WTC11 (cell line): ENCODE measurements around the gene ANO8. TPM values are rescaled to one million over a fixed set of nuclear protein-coding genes. Genes with fewer than 3 reads are reported as not detected.

Experiments used
- ATAC-seq: fragments of 200-7000 bp; cut with Tn5 transposase; 2 replicates; pipeline ENCODE4 v1.10.0; 2021; ENCODE audit warnings: mild to moderate bottlenecking, moderate library complexity
- CTCF ChIA-PET: fragments of 300-600 bp; sonication (Branson Sonifier 250); formaldehyde crosslinking; loops from one replicate; lab custom pipeline; 2021; ENCODE audit warnings: antibody characterized with exemption; lab: Charles Lee
- POLR2A ChIA-PET: fragments of 350-600 bp; sonication (Branson Sonifier 250); formaldehyde crosslinking; loops from one replicate; lab custom pipeline; 2021; ENCODE audit warnings: antibody characterized with exemption; lab: Charles Lee
- DNase-seq: peaks from one replicate; pipeline ENCODE4 v3.0.0; 2021; ENCODE audit warnings: low spot score
- H3K27ac Mint-ChIP-seq: 2 replicates; pipeline ENCODE4 v1.8.0; 2021; ENCODE audit warnings: mixed read lengths
- H3K27me3 Mint-ChIP-seq: 2 replicates; pipeline ENCODE4 v1.8.0; 2021; ENCODE audit warnings: low read depth, mild to moderate bottlenecking, moderate library complexity, mixed read lengths
- H3K36me3 Mint-ChIP-seq: 2 replicates; pipeline ENCODE4 v1.8.0; 2021; ENCODE audit warnings: mixed read lengths
- H3K4me1 Mint-ChIP-seq: 2 replicates; pipeline ENCODE4 v1.8.0; 2022; ENCODE audit warnings: mixed read lengths
- H3K4me3 Mint-ChIP-seq: 2 replicates; pipeline ENCODE4 v1.8.0; 2021; ENCODE audit warnings: mild to moderate bottlenecking, moderate library complexity, mixed read lengths
- H3K9me3 Mint-ChIP-seq: 2 replicates; pipeline ENCODE4 v1.8.0; 2021; ENCODE audit warnings: mixed read lengths
- ARID4B ChIP-seq: sonication (generic); formaldehyde crosslinking; IDR thresholded peaks from 2 replicates; pipeline ENCODE4 v1.8.0; 2023; ENCODE audit warnings: missing genetic modification reagents, mild to moderate bottlenecking, borderline replicate concordance
- ATF1 ChIP-seq: sonication (generic); formaldehyde crosslinking; IDR thresholded peaks from 2 replicates; pipeline ENCODE4 v1.8.1; 2023; ENCODE audit warnings: mild to moderate bottlenecking, moderate library complexity, missing genetic modification reagents
- ATF2 ChIP-seq: sonication (generic); formaldehyde crosslinking; IDR thresholded peaks from 2 replicates; pipeline ENCODE4 v1.8.1; 2022; ENCODE audit warnings: low read depth, missing genetic modification reagents, borderline replicate concordance
- CBFB ChIP-seq: sonication (generic); formaldehyde crosslinking; IDR thresholded peaks from 2 replicates; pipeline ENCODE4 v1.8.1; 2022; ENCODE audit warnings: mild to moderate bottlenecking, low read depth, missing genetic modification reagents
- E2F5 ChIP-seq: sonication (generic); formaldehyde crosslinking; IDR thresholded peaks from 2 replicates; pipeline ENCODE4 v1.8.1; 2022; ENCODE audit warnings: mild to moderate bottlenecking, moderate library complexity, missing genetic modification reagents
- ESRRA ChIP-seq: sonication (generic); formaldehyde crosslinking; IDR thresholded peaks from 2 replicates; pipeline ENCODE4 v1.8.1; 2022; ENCODE audit warnings: mild to moderate bottlenecking, missing genetic modification reagents, borderline replicate concordance
- GABPB1 ChIP-seq: sonication (generic); formaldehyde crosslinking; IDR thresholded peaks from 2 replicates; pipeline ENCODE4 v1.8.1; 2023; ENCODE audit warnings: mild to moderate bottlenecking, missing genetic modification reagents
- GTF2I ChIP-seq: fragments of 250-450 bp; sonication (Bioruptor Pico); conservative IDR thresholded peaks from 2 replicates; pipeline ENCODE4 v1.4.0; 2021; ENCODE audit warnings: mild to moderate bottlenecking
- HMGA2 ChIP-seq: fragments of 250-450 bp; sonication (Bioruptor Pico); IDR thresholded peaks from 2 replicates; pipeline ENCODE4 v1.4.0; 2021; ENCODE audit warnings: mild to moderate bottlenecking, moderate library complexity
- HMGXB4 ChIP-seq: sonication (generic); formaldehyde crosslinking; IDR thresholded peaks from 2 replicates; pipeline ENCODE4 v1.8.1; 2023; ENCODE audit warnings: mild to moderate bottlenecking, moderate library complexity, missing genetic modification reagents
- JAZF1 ChIP-seq: fragments of 250-450 bp; sonication (Bioruptor Pico); IDR thresholded peaks from 2 replicates; pipeline ENCODE4 v1.9.0; 2021; ENCODE audit warnings: moderate library complexity, mild to moderate bottlenecking, inconsistent platforms
- NFYB ChIP-seq: sonication (generic); formaldehyde crosslinking; conservative IDR thresholded peaks from 2 replicates; pipeline ENCODE4 v1.8.0; 2022; ENCODE audit warnings: low read depth, missing genetic modification reagents
- OVOL2 ChIP-seq: fragments of 250-450 bp; sonication (Bioruptor Pico); IDR thresholded peaks from 2 replicates; pipeline ENCODE4 v1.9.0; 2021; ENCODE audit warnings: mild to moderate bottlenecking, borderline replicate concordance
- SP1 ChIP-seq: sonication (generic); formaldehyde crosslinking; conservative IDR thresholded peaks from 2 replicates; pipeline ENCODE4 v1.8.1; 2022; ENCODE audit warnings: missing genetic modification reagents
- TEAD4 ChIP-seq: sonication (generic); formaldehyde crosslinking; IDR thresholded peaks from 2 replicates; pipeline ENCODE4 v1.8.0; 2022; ENCODE audit warnings: mild to moderate bottlenecking, missing genetic modification reagents
- TP53 ChIP-seq: sonication (generic); formaldehyde crosslinking; IDR thresholded peaks from 2 replicates; pipeline ENCODE4 v1.8.1; 2023; ENCODE audit warnings: mild to moderate bottlenecking, missing genetic modification reagents
- ZNF121 ChIP-seq: sonication (generic); formaldehyde crosslinking; IDR thresholded peaks from 2 replicates; pipeline ENCODE4 v1.8.0; 2023; ENCODE audit warnings: missing genetic modification reagents
- ZNF317 ChIP-seq: sonication (generic); formaldehyde crosslinking; IDR thresholded peaks from 2 replicates; pipeline ENCODE4 v1.8.1; 2023; ENCODE audit warnings: low read depth, mild to moderate bottlenecking, moderate library complexity, missing genetic modification reagents, borderline replicate concordance
- total RNA-seq: library from RNA; stranded (reverse); gene quantifications from 3 replicates; pipeline ENCODE4 v1.2.3, GENCODE V29; 2021
- TF ChIP-seq, protein P1 (sequence below): sonication (generic); formaldehyde crosslinking; IDR thresholded peaks from 2 replicates; pipeline ENCODE4 v1.8.1; 2023; ENCODE audit warnings: mild to moderate bottlenecking, missing genetic modification reagents, moderate library complexity
- TF ChIP-seq, protein P2 (sequence below): fragments of 250-450 bp; sonication (Bioruptor Pico); IDR thresholded peaks from 2 replicates; pipeline ENCODE4 v1.9.0; 2021; ENCODE audit warnings: mild to moderate bottlenecking

Gene ANO8
- total RNA-seq, 1 experiment from 2014 or later, result 32.6 TPM

- DNase-seq, result no peak
- Mint-ChIP-seq H3K27ac (no peak overlapping the region), H3K4me1 (peaks cover 31% of the 10 kb centered on the region)
- POLR2A ChIA-PET, result interaction anchor here (0.7 kb wide), 1 partner anchor 94 kb away, joined by 3 read pairs; no protein-coding TSS in a partner anchor
- TF ChIP-seq HMGA2 (CRISPR knock-in tag), result no peak
- no peak for TF ChIP-seq ARID4B (CRISPR knock-in tag)
- no peak for TF ChIP-seq ZNF317 (CRISPR knock-in tag)
- TF ChIP-seq NFYB (CRISPR knock-in tag), result no peak
- no peak for TF ChIP-seq ATF1 (CRISPR knock-in tag)
- TF ChIP-seq GTF2I (CRISPR knock-in tag), result no peak
- no peak for TF ChIP-seq ATF2 (CRISPR knock-in tag)
- TF ChIP-seq, protein P1, sequence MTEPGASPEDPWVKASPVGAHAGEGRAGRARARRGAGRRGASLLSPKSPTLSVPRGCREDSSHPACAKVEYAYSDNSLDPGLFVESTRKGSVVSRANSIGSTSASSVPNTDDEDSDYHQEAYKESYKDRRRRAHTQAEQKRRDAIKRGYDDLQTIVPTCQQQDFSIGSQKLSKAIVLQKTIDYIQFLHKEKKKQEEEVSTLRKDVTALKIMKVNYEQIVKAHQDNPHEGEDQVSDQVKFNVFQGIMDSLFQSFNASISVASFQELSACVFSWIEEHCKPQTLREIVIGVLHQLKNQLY (CRISPR knock-in tag), result no peak
- TF ChIP-seq TP53, result no peak
- TF ChIP-seq SP1 (CRISPR knock-in tag), result no peak
- TF ChIP-seq E2F5, result no peak
- TF ChIP-seq, all 79 proteins: peak for 0
- ATAC-seq, result no peak
- Mint-ChIP-seq H3K9me3 (peaks cover 5% of the 10 kb centered on the region), H3K27me3 (peaks cover 5% of the 10 kb centered on the region), H3K36me3 (peaks cover 11% of the 10 kb centered on the region), H3K4me3 (no peak overlapping the region)
- CTCF ChIA-PET, result interaction anchor here (0.9 to 1.2 kb wide), 2 partner anchors 55 to 89 kb away, joined by 3 read pairs; partner anchors contain the start of gene MVB12A
Observed at GRCh38 chr19:17331045-17331558, 3.6 kb downstream of the ANO8 start.

DNA sequence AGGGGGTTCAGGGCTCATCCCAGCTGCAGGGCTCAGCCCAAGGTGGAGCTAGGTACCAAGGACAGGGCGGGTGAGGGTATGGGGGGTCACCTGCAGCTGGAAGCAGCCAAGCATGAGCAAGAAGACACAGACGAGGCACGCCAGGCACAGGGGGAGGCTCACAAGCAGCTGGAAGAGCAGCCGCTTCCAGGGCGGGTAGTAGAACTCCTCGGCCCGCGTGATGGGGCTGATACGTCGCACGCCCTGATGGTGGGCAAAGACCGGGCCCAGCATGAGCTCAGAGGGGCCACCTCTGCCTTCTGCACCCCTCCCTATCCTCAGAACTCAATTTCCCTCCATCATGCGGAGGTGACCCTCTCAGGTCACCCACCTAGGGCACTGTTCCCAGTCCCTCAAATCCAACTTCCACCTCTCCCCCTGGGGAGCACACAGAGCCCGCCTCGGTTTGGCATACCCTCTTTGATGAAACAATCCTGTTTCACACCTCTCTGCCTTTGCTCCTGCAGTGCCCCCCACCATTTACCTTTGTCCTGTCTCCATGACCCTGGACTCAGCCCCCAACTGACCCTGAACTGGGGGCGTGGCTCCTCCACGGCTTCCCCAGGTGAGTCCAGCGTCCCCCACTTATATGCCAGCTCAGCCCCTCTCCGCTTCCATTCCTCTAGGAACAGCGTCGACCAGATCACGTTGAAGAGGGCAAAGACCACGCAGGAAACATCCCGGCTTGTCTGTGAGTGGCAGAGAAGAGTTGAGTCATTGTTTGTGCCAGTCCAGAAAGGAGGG lies 4.2 kb downstream of the ANO8 start:
- H3K4me1 Mint-ChIP-seq, result peaks cover 30% of the 10 kb centered on the region
- ATAC-seq (no peak), DNase-seq (no peak)
- ChIA-PET POLR2A (interaction anchor here (0.6 kb wide), 1 partner anchor 69 kb away, joined by 3 read pairs; no protein-coding TSS in a partner anchor), CTCF (interaction anchor here (0.9 to 1.6 kb wide), 4 partner anchors 9 to 111 kb away, joined by 3 read pairs; partner anchors contain the start of gene MVB12A)
- H3K36me3 Mint-ChIP-seq, result peaks cover 11% of the 10 kb centered on the region
- peaks cover 5% of the 10 kb centered on the region for H3K27me3 Mint-ChIP-seq
- peaks cover 5% of the 10 kb centered on the region for H3K9me3 Mint-ChIP-seq
- H3K4me3 Mint-ChIP-seq, result peak overlapping the region; percentile 59
- H3K27ac Mint-ChIP-seq, result peak overlapping the region; percentile 30; the same call in 1 of the 2 replicates
- TF ChIP-seq JAZF1 (no peak), OVOL2 (no peak), HMGXB4 (CRISPR knock-in tag) (no peak), ZNF121 (CRISPR knock-in tag) (no peak), CBFB (CRISPR knock-in tag) (no peak), ESRRA (CRISPR knock-in tag) (no peak), TEAD4 (no peak), GABPB1 (no peak)
- TF ChIP-seq, protein P2, sequence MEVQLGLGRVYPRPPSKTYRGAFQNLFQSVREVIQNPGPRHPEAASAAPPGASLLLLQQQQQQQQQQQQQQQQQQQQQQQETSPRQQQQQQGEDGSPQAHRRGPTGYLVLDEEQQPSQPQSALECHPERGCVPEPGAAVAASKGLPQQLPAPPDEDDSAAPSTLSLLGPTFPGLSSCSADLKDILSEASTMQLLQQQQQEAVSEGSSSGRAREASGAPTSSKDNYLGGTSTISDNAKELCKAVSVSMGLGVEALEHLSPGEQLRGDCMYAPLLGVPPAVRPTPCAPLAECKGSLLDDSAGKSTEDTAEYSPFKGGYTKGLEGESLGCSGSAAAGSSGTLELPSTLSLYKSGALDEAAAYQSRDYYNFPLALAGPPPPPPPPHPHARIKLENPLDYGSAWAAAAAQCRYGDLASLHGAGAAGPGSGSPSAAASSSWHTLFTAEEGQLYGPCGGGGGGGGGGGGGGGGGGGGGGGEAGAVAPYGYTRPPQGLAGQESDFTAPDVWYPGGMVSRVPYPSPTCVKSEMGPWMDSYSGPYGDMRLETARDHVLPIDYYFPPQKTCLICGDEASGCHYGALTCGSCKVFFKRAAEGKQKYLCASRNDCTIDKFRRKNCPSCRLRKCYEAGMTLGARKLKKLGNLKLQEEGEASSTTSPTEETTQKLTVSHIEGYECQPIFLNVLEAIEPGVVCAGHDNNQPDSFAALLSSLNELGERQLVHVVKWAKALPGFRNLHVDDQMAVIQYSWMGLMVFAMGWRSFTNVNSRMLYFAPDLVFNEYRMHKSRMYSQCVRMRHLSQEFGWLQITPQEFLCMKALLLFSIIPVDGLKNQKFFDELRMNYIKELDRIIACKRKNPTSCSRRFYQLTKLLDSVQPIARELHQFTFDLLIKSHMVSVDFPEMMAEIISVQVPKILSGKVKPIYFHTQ, result no peak
- TF ChIP-seq, protein P1 (CRISPR knock-in tag), result no peak
